Astrocyte of the cerebellum (primary cell): ENCODE measurements around the gene FRMD4A.

ENCODE experiments used
- DNase-seq: peaks from one replicate; pipeline ENCODE4 v3.0.0-alpha.2; 2011; ENCODE audit warnings: low read depth
- H3K4me3 ChIP-seq: 2 replicates; pipeline ENCODE4 v1.5.1; 2011; ENCODE audit warnings: mild to moderate bottlenecking, low read depth, low read length, moderate library complexity
- CTCF ChIP-seq: IDR thresholded peaks from 2 replicates; pipeline ENCODE4 v1.5.1; 2012; ENCODE audit warnings: low read length, low read depth, moderate library complexity, mild to moderate bottlenecking; ENCODE audit errors: missing control alignments
- in situ Hi-C: cut with HindIII; loops from 2 replicates; pipeline ENCODE4 v1.10.0; 2017; ENCODE audit warnings: low sequenced_read_pairs

FRMD4A gene

DNA sequence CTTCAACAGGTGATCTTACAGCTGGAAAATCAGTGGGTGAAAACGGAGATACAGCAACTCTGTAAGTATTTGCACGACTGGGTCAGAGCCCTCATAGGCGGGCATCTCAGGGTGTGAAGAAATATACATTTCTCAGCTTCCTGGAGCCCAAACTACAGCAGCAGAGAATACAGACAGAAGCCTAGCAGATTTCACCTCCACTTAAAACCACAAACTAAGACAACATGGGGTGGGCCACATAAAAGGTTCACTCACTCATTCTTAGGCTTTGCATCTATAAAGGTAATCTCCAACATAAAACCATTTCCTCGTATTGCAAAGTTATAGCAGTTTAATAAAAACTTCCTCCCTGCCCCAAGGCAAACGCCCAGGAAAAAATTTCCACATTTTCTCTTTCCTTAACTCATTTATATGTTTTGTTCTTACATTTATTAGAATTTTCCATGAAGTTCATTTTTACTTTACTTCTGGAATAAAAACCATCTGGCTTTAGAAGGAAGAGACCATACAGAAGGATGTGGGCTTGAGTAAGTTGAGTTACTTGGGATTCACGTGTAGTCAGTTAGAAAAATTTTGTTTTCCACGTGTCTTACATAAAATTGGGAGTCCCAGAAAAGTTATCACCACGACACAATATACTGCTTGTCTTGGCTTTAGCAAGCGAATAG lies 327.1 kb downstream of the FRMD4A start:
- no peak for DNase-seq
- in situ Hi-C loops, result no loop called here
- no peak for TF ChIP-seq CTCF
- H3K4me3 ChIP-seq, result no peak overlapping the region

DNA sequence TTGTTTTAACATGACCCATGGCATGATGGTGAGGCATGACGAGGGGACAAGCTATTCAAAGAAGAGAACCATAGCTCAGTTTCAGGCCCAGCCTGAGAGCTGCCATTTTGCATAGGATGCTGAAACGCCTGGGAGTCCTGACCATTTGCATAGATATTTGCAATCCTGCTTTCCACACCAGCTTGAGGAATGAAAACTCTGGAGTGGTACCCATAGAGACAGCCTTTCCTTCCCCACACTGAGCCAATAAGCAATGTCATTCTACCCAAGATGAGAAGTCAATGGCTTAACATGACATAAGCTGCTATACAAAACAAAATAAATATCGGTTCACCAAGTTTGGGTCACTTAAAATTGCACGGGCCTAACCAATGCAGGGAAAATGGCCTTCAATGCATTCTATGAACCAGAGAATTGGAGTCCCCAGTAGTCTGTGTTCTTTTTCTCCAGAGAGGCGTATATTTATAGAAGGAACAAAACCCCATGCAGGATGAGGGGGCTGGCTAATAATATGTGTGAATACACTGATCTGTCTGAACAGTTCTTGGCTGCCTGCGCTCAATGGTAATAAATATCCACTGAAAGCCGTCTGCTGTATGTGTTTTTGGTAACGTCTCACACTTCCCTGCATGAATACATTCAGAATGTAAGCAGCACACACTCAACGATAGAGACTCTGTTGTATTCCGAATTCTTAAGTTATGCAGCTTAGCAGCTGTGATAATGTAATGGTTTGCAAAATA lies 329.3 kb downstream of the FRMD4A start:
- in situ Hi-C loops, result no loop called here
- H3K4me3 ChIP-seq, result no peak overlapping the region
- no peak for DNase-seq
- no peak for TF ChIP-seq CTCF

DNA sequence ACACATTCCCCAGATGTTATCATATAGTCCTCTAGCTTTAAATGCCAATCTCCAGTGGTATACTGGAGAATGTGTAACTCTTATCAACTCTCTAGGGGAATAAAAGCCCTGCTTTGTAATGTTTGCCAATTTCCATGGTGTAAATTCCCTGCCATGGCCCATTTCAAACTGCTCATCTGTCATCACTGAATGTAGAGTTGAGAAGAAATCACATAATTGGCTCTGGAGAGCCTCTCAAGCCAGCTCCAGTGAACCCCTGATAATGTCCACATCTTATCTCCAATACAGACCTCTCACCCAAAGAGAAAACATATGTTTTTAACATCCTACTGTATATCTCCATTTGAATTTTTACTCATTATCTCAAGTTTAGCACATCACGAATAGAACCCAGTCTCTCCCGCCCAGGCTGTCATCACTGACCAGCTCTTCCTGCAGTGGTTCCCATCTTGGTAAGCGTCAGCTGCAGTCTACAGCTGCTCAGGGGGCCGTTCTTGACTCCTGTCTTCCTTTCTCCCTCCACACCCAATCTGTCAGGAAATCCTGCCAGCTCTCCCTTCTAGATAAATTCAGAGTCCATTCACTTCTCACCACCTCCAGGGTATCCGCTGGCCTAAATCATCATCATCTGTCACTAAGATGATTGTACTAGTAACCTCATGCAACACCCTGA lies 332.4 kb downstream of the FRMD4A start:
- in situ Hi-C loops, result no loop called here
- H3K4me3 ChIP-seq, result no peak overlapping the region
- TF ChIP-seq CTCF, result no peak
- no peak for DNase-seq

DNA sequence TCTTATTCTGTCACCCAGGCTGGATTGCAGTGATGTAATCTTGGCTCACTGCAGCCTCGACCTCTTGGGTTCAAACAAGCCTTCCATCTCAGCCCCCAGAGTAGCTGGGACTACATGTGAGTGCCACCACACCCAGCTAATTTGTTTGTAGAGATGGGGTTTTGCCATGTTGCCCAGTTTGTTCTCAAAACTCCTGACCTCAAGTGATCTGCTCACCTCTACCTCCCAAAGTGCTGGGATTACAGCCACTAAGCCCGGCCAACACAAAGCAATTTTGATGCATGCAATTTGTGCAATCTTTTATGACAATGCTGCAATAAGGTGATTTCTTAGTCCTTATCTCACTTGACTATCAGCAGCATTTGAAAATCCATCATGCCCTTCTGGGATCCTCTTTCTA lies 333.1 kb downstream of the FRMD4A start:
- in situ Hi-C loops, result no loop called here
- DNase-seq, result no peak
- TF ChIP-seq CTCF, result no peak
- H3K4me3 ChIP-seq, result no peak overlapping the region

DNA sequence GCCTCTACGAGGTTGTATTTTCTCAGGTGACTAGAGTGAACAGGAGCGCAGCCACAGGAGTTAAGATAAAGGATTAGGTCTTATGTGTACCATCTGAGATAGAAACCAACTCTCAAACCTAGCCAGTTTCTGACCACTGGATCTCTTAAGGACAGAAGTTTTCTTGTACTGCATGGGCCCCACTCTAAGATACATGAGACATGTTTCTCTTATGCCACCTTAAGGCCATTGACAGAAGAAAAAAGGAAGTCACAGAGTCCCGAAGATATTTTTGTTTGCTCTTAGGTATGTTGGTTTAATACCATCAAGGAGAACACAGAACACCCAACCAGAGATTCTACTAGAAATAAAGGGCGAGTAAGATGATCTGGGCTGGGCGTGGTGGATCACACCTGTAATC lies 335.8 kb downstream of the FRMD4A start:
- H3K4me3 ChIP-seq, result no peak overlapping the region
- no peak for TF ChIP-seq CTCF
- DNase-seq, result no peak
- in situ Hi-C loops, result no loop called here

GRCh38 chr10:13993673-13994089 lies 337.0 kb downstream of the FRMD4A start:
- TF ChIP-seq CTCF, result no peak
- DNase-seq, result no peak
- in situ Hi-C loops, result no loop called here
- no peak overlapping the region for H3K4me3 ChIP-seq
